NT2/D1 (cell line): ENCODE data around the gene CTBP2.

Experiments
- SUZ12 ChIP-seq: IDR thresholded peaks from 2 replicates; pipeline ENCODE4 v1.6.1; 2011; ENCODE audit not compliant: insufficient read length, insufficient read depth; ENCODE audit errors: extremely low read depth
- YY1 ChIP-seq: IDR thresholded peaks from 2 replicates; pipeline ENCODE4 v1.6.1; 2011; ENCODE audit not compliant: insufficient read length, insufficient read depth
- ZNF274 ChIP-seq: IDR thresholded peaks from 2 replicates; pipeline ENCODE4 v1.6.1; 2011; ENCODE audit warnings: mild to moderate bottlenecking, low read depth, low read length

- TF ChIP-seq SUZ12 (no peak), YY1 (no peak), ZNF274 (no peak)
These were observed 160.7 kb downstream of the CTBP2 start for GRCh38 chr10:124999433-125000365.
